Measurements from ENCODE around the gene RHOD. TPM values are rescaled to one million over a fixed set of nuclear protein-coding genes. Genes with fewer than 3 reads are reported as not detected.

RHOD gene
- total and polyA plus RNA-seq, 2 of the 8 experiments (the other 6 are each of a cell fraction or from before 2014, with no cell fraction given), result 12.1 to 17.6 TPM

GRCh38 chr11:67118801-67119584 is 62.3 kb downstream of the RHOD start, which contains the start of gene KDM2A (continued):
- TF ChIP-seq SRF (IDR thresholded peaks at IDR 0.05; ENCODE audit: low read depth, low read length) (no peak), TCF12 (IDR thresholded peaks at IDR 0.05; ENCODE audit: low read depth, low read length) (peak; percentile 51; the same call in 1 of the 2 replicates), CBX8 (IDR thresholded peaks at IDR 0.05; ENCODE audit: borderline replicate concordance, low read depth, low read length) (no peak), TEAD4 (IDR thresholded peaks at IDR 0.05; ENCODE audit: low read depth, low read length) (0 out of 2 replicates have a peak, but pooled peaks have one; percentile 9), HDAC2 (IDR thresholded peaks at IDR 0.05; ENCODE audit: borderline replicate concordance in 1 of 2, low read depth in 2 of 2, low read length in 2 of 2) (peak in 1 of 2 experiments; percentile 100; a peak in 3 of 4 replicates), EGR1 (IDR thresholded peaks at IDR 0.05; ENCODE audit: borderline replicate concordance, low read depth, low read length) (peak; percentile 84), EP300 (IDR thresholded peaks at IDR 0.05; ENCODE audit: borderline replicate concordance in 1 of 2, low read depth in 2 of 2, low read length in 2 of 2) (0 out of 3 replicates have a peak, but pooled peaks of 1 of the 2 experiments have one; percentile 43), SP1 (IDR thresholded peaks at IDR 0.05; ENCODE audit: low read depth, low read length) (0 out of 2 replicates have a peak, but pooled peaks have one; percentile 7), RAD21 (IDR thresholded peaks at IDR 0.05 in 1 of 2, conservative IDR thresholded peaks at IDR 0.05 in 1 of 2; ENCODE audit: low read depth in 2 of 2, low read length in 2 of 2) (no peak; a peak in 1 of 4 replicates), ZNF274 (IDR thresholded peaks at IDR 0.05; ENCODE audit: borderline replicate concordance, extremely low read depth, low read length) (no peak), CREB1 (IDR thresholded peaks at IDR 0.05) (peak; percentile 86), CHD1 (IDR thresholded peaks at IDR 0.05; ENCODE audit: low read depth, low read length) (no peak), PHF8 (conservative IDR thresholded peaks at IDR 0.05; ENCODE audit: low read depth, low read length) (peak; percentile 58), TAF7 (optimal IDR thresholded peaks at IDR 0.05; ENCODE audit: borderline replicate concordance, low read depth, low read length) (no peak), FOSL1 (IDR thresholded peaks at IDR 0.05; ENCODE audit: insufficient read depth, low read depth, low read length) (no peak), ATF3 (IDR thresholded peaks at IDR 0.05; ENCODE audit: insufficient read depth, low read depth, low read length) (no peak), RXRA (IDR thresholded peaks at IDR 0.05; ENCODE audit: insufficient read depth, low read depth, low read length) (no peak), HDAC6 (IDR thresholded peaks at IDR 0.05; ENCODE audit: low read depth, low read length) (no peak), ATF2 (IDR thresholded peaks at IDR 0.05; ENCODE audit: low read length) (no peak), BRCA1 (IDR thresholded peaks at IDR 0.05; ENCODE audit: low read depth, low read length) (no peak), ASH2L (IDR thresholded peaks at IDR 0.05; ENCODE audit: low read length) (no peak)

Data from H1 (cell line).